ENCODE measurements around the gene KIAA0513.

GRCh38 chr16:85062845-85063244 is 35.2 kb downstream of the KIAA0513 start:
- TF ChIP-seq POLR2A (IDR thresholded peaks at IDR 0.05) = no peak
- no peak for TF ChIP-seq CTCF (IDR thresholded peaks at IDR 0.05)

All from heart left ventricle (tissue), 13 donors.